Esophagus (tissue), 2 donors: ENCODE measurements around the gene POLRMT. TPM values are rescaled to one million over a fixed set of nuclear protein-coding genes. Genes with fewer than 3 reads are reported as not detected.
A peak's percentile ranks its signal among the peaks of the same experiment; 100 is the strongest.

Source experiments
- H3K27ac ChIP-seq, 2 donors: one replicate each; pipeline ENCODE4 v1.5.1; 2013; ENCODE audit warnings: low read depth in 2 of 2, mild to moderate bottlenecking in 2 of 2, inconsistent platforms in 1 of 2, low read length in 1 of 2, moderate library complexity in 1 of 2
- H3K27me3 ChIP-seq, 2 donors: one replicate each; pipeline ENCODE4 v1.6.1; 2013; ENCODE audit warnings: low read length in 2 of 2, control low read depth in 1 of 2, mild to moderate bottlenecking in 1 of 2; ENCODE audit not compliant: insufficient read depth in 2 of 2, control insufficient read depth in 1 of 2
- H3K36me3 ChIP-seq, 2 donors: one replicate each; pipeline ENCODE4 v1.6.1; 2013; ENCODE audit warnings: low read length in 1 of 2; ENCODE audit not compliant: control insufficient read depth in 2 of 2, insufficient read depth in 2 of 2
- H3K4me1 ChIP-seq, 2 donors: one replicate each; pipeline ENCODE4 v1.6.1; 2013; ENCODE audit warnings: low read length in 1 of 2; ENCODE audit not compliant: control insufficient read depth in 2 of 2, insufficient read depth in 2 of 2
- H3K4me3 ChIP-seq, 2 donors: one replicate each; pipeline ENCODE4 v1.5.1; 2013; ENCODE audit warnings: low read length in 2 of 2, mild to moderate bottlenecking in 2 of 2, low read depth in 1 of 2, moderate library complexity in 1 of 2
- H3K9me3 ChIP-seq, 2 donors: one replicate each; pipeline ENCODE4 v1.6.1; 2013; ENCODE audit warnings: mild to moderate bottlenecking in 2 of 2, low read depth in 1 of 2, low read length in 1 of 2, moderate library complexity in 1 of 2; ENCODE audit not compliant: control insufficient read depth in 2 of 2, insufficient read depth in 1 of 2
- WGBS, 2 donors: extraction: QIAGEN DNeasy Blood & Tissue Kit; methylation state at CpG; one replicate each; pipeline ENCODE4 v1.1.7; 2013; 5-methylcytosine and 5-hydroxymethylcytosine counted together
- polyA plus RNA-seq, 2 donors: library from polyadenylated mRNA; stranded (reverse); fragments of 200-250 nt; gene quantifications; one replicate each; pipeline ENCODE4 v1.2.3, GENCODE V29; 2013
- donor health status: healthy with polysubstance abuse.
- donor health status: Bipolar disorder and iron deficiency.

POLRMT gene
- polyA plus RNA-seq, 2 donors = 35.6 to 56.1 TPM

DNA sequence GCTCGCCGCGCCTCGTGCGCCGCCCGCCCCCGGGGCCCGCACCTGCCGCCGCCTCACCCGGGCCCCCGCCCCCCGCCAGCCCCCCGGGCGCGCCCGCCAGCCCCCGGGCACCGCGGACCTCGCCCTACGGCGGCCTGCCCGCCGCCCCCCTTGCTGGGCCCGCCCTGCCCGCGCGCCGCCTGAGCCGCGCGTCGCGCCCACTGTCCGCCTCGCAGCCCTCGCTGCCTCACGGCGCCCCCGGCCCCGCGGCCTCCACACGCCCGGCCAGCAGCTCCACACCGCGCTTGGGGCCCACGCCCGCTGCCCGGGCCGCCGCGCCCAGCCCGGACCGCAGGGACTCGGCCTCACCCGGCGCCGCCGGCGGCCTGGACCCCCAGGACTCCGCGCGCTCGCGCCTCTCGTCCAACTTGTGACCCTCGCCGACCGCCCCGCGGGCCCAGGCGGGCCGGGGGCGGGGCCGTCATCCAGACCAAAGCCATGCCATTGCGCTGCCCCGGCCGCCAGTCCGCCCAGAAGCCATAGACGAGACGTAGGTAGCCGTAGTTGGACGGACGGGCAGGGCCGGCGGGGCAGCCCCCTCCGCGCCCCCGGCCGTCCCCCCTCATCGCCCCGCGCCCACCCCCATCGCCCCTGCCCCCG lies 17.2 kb downstream of the POLRMT start:
- Histone ChIP-seq H3K27ac (no peak overlapping the region), H3K27me3 (peaks cover 0 to 2% of the 10 kb centered on the region in 2 donors), H3K4me1 (peaks cover 0 to 3% of the 10 kb centered on the region in 2 donors), H3K4me3 (peak overlapping the region; percentile 6 to 53), H3K36me3 (peaks cover 0 to 30% of the 10 kb centered on the region in 2 donors), H3K9me3 (peaks cover 0 to 4% of the 10 kb centered on the region in 2 donors)
- 16 to 25% methylated on average over 23 to 97 of the region's 97 CpGs for WGBS, 2 donors

DNA sequence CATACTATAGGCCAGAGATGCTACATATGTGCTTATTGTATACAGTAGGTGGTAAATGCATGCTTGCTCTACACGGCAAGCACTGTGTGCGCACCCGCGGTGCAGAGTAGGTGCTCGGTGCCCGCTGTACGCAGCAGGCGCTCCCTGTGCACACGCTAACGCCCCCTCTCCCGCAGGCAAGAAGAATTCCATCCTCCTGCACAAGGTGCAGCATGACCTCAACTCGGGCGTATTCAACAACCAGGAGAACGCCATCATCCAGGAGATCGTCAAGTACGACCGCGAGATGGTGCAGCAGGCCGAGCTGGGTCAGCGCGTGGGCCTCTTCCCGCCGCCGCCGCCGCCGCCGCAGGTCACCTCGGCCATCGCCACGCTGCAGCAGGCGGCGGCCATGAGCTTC lies 17.7 kb downstream of the POLRMT start:
- H3K4me3 ChIP-seq = no peak overlapping the region
- peaks cover 0 to 3% of the 10 kb centered on the region in 2 donors for H3K4me1 ChIP-seq
- H3K36me3 ChIP-seq = peaks cover 0 to 27% of the 10 kb centered on the region in 2 donors
- peak overlapping the region in 1 of 2 donors; percentile 11 for H3K27ac ChIP-seq
- peaks cover 0 to 4% of the 10 kb centered on the region in 2 donors for H3K9me3 ChIP-seq
- WGBS, 2 donors = 17 to 24% methylated on average over 33 of the region's 33 CpGs
- H3K27me3 ChIP-seq = peaks cover 0 to 4% of the 10 kb centered on the region in 2 donors

DNA sequence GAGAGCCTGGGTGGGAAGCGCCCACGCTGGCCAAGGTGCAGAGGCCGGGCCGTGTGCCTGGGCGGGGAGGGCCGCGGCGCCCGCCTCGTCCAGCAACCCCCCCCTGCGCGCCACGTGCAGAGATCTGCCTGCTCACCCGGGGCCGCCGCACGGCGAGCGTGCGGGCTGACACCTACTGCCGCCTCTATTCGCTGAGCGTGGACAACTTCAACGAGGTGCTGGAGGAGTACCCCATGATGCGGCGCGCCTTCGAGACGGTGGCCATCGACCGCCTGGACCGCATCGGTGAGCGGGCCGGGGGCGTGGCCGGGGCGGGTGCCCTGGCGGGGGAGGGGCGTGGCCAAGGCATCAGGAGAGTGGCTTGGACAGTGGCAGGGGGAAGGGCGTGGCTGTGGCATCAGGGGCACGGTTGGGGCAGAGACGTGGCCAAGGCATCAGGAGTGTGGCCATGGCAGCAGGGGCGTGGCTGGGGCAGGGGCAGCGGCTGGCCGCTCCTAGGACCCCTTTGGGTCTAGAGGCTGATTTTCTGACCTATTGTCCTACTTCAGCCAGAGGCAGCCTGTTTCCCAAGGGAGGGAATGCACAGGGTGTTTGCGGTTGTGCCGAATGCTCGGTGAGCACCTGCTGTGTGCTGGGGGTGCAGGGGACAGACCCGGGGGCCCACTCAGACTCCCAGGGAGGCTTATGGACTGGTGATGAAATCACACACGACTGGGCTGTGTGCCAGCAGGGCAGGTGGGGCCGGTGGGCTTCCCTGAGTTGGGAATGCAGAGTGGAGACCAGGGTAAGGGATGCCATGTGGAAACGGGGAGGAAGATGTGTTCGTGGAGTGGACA lies 19.4 kb downstream of the POLRMT start:
- Histone ChIP-seq H3K36me3 (peaks cover 0 to 11% of the 10 kb centered on the region in 2 donors), H3K4me3 (no peak overlapping the region), H3K27ac (no peak overlapping the region), H3K9me3 (peaks cover 0 to 4% of the 10 kb centered on the region in 2 donors), H3K4me1 (peaks cover 0 to 3% of the 10 kb centered on the region in 2 donors), H3K27me3 (peaks cover 0 to 4% of the 10 kb centered on the region in 2 donors)
- WGBS, 2 donors = 76 to 78% methylated on average over 43 to 54 of the region's 54 CpGs

DNA sequence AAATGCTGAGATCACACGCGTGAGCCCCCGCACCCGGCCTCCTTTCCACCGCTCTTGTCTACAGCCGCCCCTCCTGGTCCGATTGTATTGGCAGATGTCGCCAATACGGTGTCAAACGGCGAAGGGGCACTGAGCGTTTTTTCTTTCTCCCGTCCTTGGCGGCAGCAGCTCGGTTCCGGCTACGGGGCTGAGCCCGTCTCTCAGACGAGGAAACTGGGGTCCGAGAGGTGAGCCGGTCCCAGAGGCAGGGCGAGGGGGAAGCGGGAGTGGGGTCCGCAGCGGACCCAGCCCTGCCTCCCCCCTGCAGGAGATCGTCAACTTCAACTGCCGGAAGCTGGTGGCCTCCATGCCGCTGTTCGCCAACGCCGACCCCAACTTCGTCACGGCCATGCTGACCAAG lies 20.4 kb downstream of the POLRMT start:
- Histone ChIP-seq H3K27ac (no peak overlapping the region), H3K9me3 (peaks cover 0 to 2% of the 10 kb centered on the region in 2 donors), H3K27me3 (peaks cover 0 to 4% of the 10 kb centered on the region in 2 donors), H3K4me3 (no peak overlapping the region), H3K36me3 (peaks cover 0 to 1% of the 10 kb centered on the region in 2 donors), H3K4me1 (peaks cover 0 to 3% of the 10 kb centered on the region in 2 donors)
- 78 to 86% methylated on average over 33 of the region's 33 CpGs for WGBS, 2 donors

DNA sequence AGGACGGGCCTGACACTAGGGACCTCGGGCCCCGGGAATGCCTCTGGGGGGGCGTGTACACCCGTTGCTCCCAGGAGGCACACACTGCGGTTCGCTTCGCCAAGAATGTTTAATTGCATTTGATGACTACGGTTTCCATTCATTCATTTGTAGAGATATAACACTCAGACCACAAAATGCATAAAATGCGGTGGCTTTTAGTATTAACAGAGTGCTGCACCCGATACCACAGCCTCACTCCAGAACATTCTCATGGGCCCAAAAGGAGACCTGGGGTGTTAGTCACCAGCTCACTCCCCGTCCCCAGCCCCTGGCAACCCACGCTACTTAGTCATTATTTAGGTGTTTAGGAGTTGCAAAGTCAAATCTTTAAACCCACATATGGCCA lies 21.9 kb downstream of the POLRMT start:
- Histone ChIP-seq H3K4me1 (peaks cover 0 to 3% of the 10 kb centered on the region in 2 donors), H3K36me3 (no peaks in the 10 kb centered on the region), H3K27ac (no peak overlapping the region), H3K27me3 (peaks cover 0 to 4% of the 10 kb centered on the region in 2 donors), H3K4me3 (peak overlapping the region in 1 of 2 donors; percentile 24), H3K9me3 (peaks cover 0 to 2% of the 10 kb centered on the region in 2 donors)
- WGBS, 2 donors = 32 to 36% methylated on average over 13 of the region's 13 CpGs

DNA sequence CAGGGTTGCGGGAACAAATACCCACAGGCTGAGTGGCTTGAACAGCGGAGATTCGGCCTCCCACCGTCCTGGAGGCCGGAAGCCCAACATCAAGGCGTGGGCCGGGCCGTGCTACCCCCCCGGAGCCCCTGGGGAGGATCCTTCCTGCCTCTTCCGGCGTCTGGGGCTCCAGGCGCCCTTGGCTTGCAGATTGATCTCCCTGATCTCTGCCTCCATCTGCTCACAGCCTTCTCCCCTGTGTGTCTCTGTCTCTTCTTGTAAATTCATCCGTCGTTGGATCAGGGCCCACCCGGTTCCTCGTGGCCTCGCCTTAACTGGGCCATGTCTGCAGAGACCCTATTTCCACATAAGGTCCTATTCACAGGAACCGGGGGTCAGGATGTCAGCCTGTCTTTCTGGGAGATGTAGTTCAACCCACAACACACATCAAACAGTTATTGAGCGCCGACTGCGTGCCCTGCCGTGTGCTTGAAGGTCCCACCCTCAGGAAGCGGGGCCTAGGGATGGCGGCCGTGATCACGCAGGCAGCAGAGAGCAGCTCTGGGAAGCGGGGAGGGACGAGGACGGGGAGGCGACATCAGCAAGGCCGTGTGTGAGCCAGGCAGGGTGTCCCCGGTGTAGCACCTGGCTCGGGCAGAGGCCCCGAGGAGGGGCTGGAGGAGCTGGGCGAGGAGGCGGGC lies 22.4 kb downstream of the POLRMT start:
- Histone ChIP-seq H3K4me1 (no peaks in the 10 kb centered on the region), H3K36me3 (no peaks in the 10 kb centered on the region), H3K27ac (peak overlapping the region; percentile 11 to 34), H3K4me3 (peak overlapping the region in 1 of 2 donors; percentile 33), H3K27me3 (peaks cover 0 to 4% of the 10 kb centered on the region in 2 donors), H3K9me3 (peaks cover 0 to 2% of the 10 kb centered on the region in 2 donors)
- WGBS, 2 donors = 29 to 31% methylated on average over 36 of the region's 36 CpGs

DNA sequence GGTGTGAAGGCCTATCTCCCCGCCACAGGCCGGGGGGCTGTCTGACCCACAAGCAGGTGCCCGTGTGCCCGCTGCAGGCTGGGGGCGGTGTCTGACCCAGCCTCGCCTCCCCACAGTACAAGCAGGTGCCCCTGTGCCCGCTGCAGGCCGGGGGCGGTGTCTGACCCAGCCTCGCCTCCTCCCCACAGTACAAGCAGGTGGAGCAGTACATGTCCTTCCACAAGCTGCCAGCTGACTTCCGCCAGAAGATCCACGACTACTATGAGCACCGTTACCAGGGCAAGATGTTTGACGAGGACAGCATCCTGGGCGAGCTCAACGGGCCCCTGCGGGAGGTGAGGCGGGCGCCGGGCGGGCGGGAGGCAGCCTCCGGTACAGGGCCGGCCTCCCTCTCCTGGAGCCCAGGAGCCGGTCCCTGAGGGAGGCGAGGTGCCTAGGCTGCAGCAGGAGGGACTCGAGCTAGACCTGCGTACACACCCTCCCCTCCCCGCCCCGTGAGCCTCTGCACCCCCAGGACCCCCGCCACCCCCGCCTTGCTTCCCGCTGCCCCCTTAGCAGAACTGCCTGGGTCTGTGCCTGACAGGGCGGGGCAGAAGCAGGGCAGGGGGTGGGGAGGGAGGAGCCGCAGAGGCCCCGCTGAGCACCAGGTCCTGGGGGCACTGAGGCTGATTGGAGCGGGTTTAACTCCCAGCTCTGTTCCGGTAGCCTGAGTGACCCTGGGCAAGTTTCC lies 23.1 kb downstream of the POLRMT start:
- Histone ChIP-seq H3K27ac (peak overlapping the region; percentile 13 to 34), H3K27me3 (peaks cover 0 to 4% of the 10 kb centered on the region in 2 donors), H3K9me3 (no peaks in the 10 kb centered on the region), H3K36me3 (no peaks in the 10 kb centered on the region), H3K4me1 (no peaks in the 10 kb centered on the region), H3K4me3 (peak overlapping the region in 1 of 2 donors; percentile 33)
- WGBS, 2 donors = 39 to 49% methylated on average over 32 to 38 of the region's 38 CpGs

DNA sequence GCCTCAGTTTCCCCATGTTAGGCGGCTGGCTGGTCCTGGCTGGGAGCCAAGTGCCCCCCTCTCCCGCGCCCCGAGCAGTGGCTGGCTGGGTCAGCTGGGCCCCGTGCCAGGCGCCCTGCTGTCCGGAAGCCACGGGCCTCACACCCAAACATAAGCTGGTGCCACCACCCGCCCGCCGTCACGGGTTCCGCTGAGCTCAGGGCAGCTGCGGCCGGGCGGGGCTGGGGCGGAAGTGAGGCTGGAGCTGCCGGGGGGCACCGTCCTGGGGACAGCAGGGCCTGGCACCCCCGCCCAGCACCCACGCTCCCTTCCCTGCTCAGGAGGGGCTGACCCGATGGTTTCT lies 24.4 kb downstream of the POLRMT start:
- no peak overlapping the region for H3K4me3 ChIP-seq
- 43 to 52% methylated on average over 21 to 22 of the region's 22 CpGs for WGBS, 2 donors
- peaks cover 0 to 3% of the 10 kb centered on the region in 2 donors for H3K9me3 ChIP-seq
- H3K4me1 ChIP-seq = no peaks in the 10 kb centered on the region
- no peaks in the 10 kb centered on the region for H3K36me3 ChIP-seq
- H3K27me3 ChIP-seq = peaks cover 0 to 4% of the 10 kb centered on the region in 2 donors
- H3K27ac ChIP-seq = no peak overlapping the region
